Endothelial cell (in vitro differentiated cells): ENCODE measurements around the gene ZNF511. TPM values are rescaled to one million over a fixed set of nuclear protein-coding genes. Genes with fewer than 3 reads are reported as not detected.

Source experiments
- DNase-seq: peaks from one replicate; pipeline ENCODE4 v3.0.0; 2021; ENCODE audit warnings: low spot score
- H3K27ac Mint-ChIP-seq: one replicate; pipeline ENCODE4 v1.8.0; 2021; ENCODE audit warnings: mixed read lengths, inconsistent platforms; ENCODE audit not compliant: unreplicated experiment
- H3K27me3 Mint-ChIP-seq: one replicate; pipeline ENCODE4 v1.8.0; 2021; ENCODE audit warnings: mild to moderate bottlenecking, moderate library complexity, mixed read lengths, inconsistent platforms; ENCODE audit not compliant: unreplicated experiment
- H3K36me3 Mint-ChIP-seq: one replicate; pipeline ENCODE4 v1.8.0; 2021; ENCODE audit warnings: mild to moderate bottlenecking, low read depth, mixed read lengths, inconsistent platforms; ENCODE audit not compliant: unreplicated experiment
- H3K4me1 Mint-ChIP-seq: one replicate; pipeline ENCODE4 v1.8.0; 2021; ENCODE audit warnings: mild to moderate bottlenecking, mixed read lengths, inconsistent platforms; ENCODE audit not compliant: unreplicated experiment
- H3K4me3 Mint-ChIP-seq: one replicate; pipeline ENCODE4 v1.8.0; 2021; ENCODE audit warnings: mild to moderate bottlenecking, mixed read lengths, inconsistent platforms; ENCODE audit not compliant: unreplicated experiment
- H3K9me3 Mint-ChIP-seq: one replicate; pipeline ENCODE4 v1.8.0; 2021; ENCODE audit warnings: mixed read lengths, inconsistent platforms; ENCODE audit not compliant: unreplicated experiment
- CTCF ChIP-seq: fragments of 200-600 bp; sonication (generic); IDR thresholded peaks from one replicate; pipeline ENCODE4 v1.5.0; 2021; ENCODE audit warnings: antibody characterized with exemption; ENCODE audit not compliant: unreplicated experiment
- total RNA-seq: library from RNA; stranded (reverse); fragmentation: NEBNext Ultra II Directional; extraction: Animal tissue kit (Norgen Biotek cat#: 25700); gene quantifications from one replicate; pipeline ENCODE4 v1.2.1, GENCODE V29; 2021; ENCODE audit not compliant: unreplicated experiment

Gene ZNF511
- total RNA-seq, 1 donor from 2014 or later, result 18.6 TPM

- Mint-ChIP-seq H3K4me1 (peaks cover 13% of the 10 kb centered on the region), H3K9me3 (no peaks in the 10 kb centered on the region), H3K27ac (peak overlapping the region; percentile 97), H3K4me3 (peak overlapping the region; percentile 95), H3K36me3 (peaks cover 13% of the 10 kb centered on the region), H3K27me3 (peaks cover 14% of the 10 kb centered on the region)
- peak; percentile 69 for DNase-seq
- peak; percentile 48 for TF ChIP-seq CTCF
Observed at GRCh38 chr10:133307776-133308420, 816 bp upstream of the ZNF511 start.

- H3K27me3 Mint-ChIP-seq, result peaks cover 14% of the 10 kb centered on the region
- no peaks in the 10 kb centered on the region for H3K9me3 Mint-ChIP-seq
- TF ChIP-seq CTCF, result no peak
- peaks cover 13% of the 10 kb centered on the region for H3K36me3 Mint-ChIP-seq
- peak overlapping the region; percentile 74 for H3K4me3 Mint-ChIP-seq
- DNase-seq, result peak; percentile 97
- peak overlapping the region; percentile 48 for H3K27ac Mint-ChIP-seq
- peaks cover 13% of the 10 kb centered on the region for H3K4me1 Mint-ChIP-seq
Observed at GRCh38 chr10:133309100-133309719, 496 bp downstream of the ZNF511 start.

GRCh38 chr10:133309720-133310398, 1.1 kb downstream of the ZNF511 start:
- no peak for DNase-seq
- peaks cover 13% of the 10 kb centered on the region for H3K4me1 Mint-ChIP-seq
- H3K9me3 Mint-ChIP-seq, result no peaks in the 10 kb centered on the region
- H3K27me3 Mint-ChIP-seq, result peaks cover 14% of the 10 kb centered on the region
- TF ChIP-seq CTCF, result no peak
- peak overlapping the region; percentile 48 for H3K27ac Mint-ChIP-seq
- H3K36me3 Mint-ChIP-seq, result peaks cover 13% of the 10 kb centered on the region
- peak overlapping the region; percentile 74 for H3K4me3 Mint-ChIP-seq

- peak overlapping the region; percentile 77 for H3K4me3 Mint-ChIP-seq
- H3K4me1 Mint-ChIP-seq, result peaks cover 13% of the 10 kb centered on the region
- DNase-seq, result no peak
- no peaks in the 10 kb centered on the region for H3K9me3 Mint-ChIP-seq
- H3K36me3 Mint-ChIP-seq, result peaks cover 13% of the 10 kb centered on the region
- no peak for TF ChIP-seq CTCF
- no peak overlapping the region for H3K27ac Mint-ChIP-seq
- peaks cover 14% of the 10 kb centered on the region for H3K27me3 Mint-ChIP-seq
Observed at GRCh38 chr10:133310399-133310755, 1.7 kb downstream of the ZNF511 start.

- no peak for DNase-seq
- peak overlapping the region; percentile 77 for H3K4me3 Mint-ChIP-seq
- no peak for TF ChIP-seq CTCF
- H3K27ac Mint-ChIP-seq, result no peak overlapping the region
- no peaks in the 10 kb centered on the region for H3K9me3 Mint-ChIP-seq
- peaks cover 13% of the 10 kb centered on the region for H3K4me1 Mint-ChIP-seq
- peaks cover 14% of the 10 kb centered on the region for H3K27me3 Mint-ChIP-seq
- H3K36me3 Mint-ChIP-seq, result peaks cover 13% of the 10 kb centered on the region
Observed at GRCh38 chr10:133310789-133311188, 2.1 kb downstream of the ZNF511 start.
